ENCODE data around the gene SERINC2. TPM values are rescaled to one million over a fixed set of nuclear protein-coding genes. Genes with fewer than 3 reads are reported as not detected.

SERINC2 gene
- total and polyA plus RNA-seq, 2 of the 8 experiments (the other 6 are each of a cell fraction or from before 2014, with no cell fraction given) = 31.4 to 60.0 TPM

DNA sequence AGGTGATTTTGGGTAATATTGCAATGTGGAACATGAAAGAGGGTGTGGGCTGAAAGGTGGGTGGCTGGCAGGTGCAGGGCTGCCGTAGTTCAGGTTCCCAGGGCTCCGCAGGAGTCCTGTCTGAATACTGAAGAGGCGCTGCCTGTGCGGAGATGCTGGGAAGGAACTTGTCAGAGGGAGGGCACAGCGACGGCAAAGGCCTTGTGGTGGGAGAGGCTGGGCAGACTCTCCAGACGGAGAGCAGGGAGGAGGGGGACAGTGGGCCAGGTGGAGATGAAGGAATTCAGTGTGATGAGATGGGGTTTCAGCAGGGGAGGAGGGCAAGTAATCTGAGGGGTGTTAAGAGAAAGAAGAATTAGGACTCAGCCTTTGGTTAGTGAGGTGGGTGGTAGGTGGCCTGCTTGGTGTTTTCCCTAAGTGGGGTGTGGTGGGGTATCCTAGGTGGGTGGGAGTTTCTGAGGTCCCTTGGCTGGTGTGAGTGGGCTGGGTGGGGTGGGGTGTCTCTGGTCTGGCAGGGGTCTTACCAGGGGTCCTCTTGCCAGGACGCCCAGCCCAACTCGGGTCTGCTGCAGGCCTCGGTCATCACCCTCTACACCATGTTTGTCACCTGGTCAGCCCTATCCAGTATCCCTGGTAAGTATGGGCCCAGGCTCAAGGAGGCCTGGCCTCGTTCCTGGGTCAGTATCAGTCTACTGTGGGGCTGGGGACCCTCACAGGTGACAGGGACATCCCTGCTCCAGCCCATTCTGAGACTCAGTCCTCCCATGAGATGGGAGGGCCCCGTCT, 15.6 kb downstream of the SERINC2 start:
- ChIA-PET CTCF (ENCODE audit: partially characterized antibody) (interaction anchor here (1.2 to 10.0 kb wide), 2 partner anchors 21 to 120 kb away, joined by 3 to 84 read pairs; no protein-coding TSS in a partner anchor), POLR2A (ENCODE audit: partially characterized antibody) (no interaction called here)
- no peak overlapping the region for H3K4me2 ChIP-seq (ENCODE audit: insufficient read depth in 1 of 2, low read depth in 2 of 2, low read length in 2 of 2)
- H3K79me1 ChIP-seq (ENCODE audit: low read depth, low read length) = no peaks in the 10 kb centered on the region
- H3K79me2 ChIP-seq (ENCODE audit: control insufficient read depth in 1 of 2, insufficient read depth in 2 of 2, low read length in 2 of 2) = no peaks in the 10 kb centered on the region
- 93% methylated on average over 11 of the region's 12 CpGs; no CpG with 5 or more reads in 1 of the 2 experiments for WGBS, 2 experiments (ENCODE audit: extremely low coverage in 1 of 2, insufficient coverage in 1 of 2, insufficient read length in 1 of 2, insufficient replicate concordance in 2 of 2, low coverage in 1 of 2, low lambda C conversion rate in 2 of 2, missing lambda C conversion rate in 1 of 2)
- H4K91ac ChIP-seq (replicated peaks; ENCODE audit: insufficient read length, low read length) = no peak overlapping the region
- no peak for FAIRE-seq
- H3K27ac ChIP-seq (ENCODE audit: low read depth, low read length) = no peak overlapping the region
- H4K20me1 ChIP-seq (replicated peaks in 1 of 2; ENCODE audit: control insufficient read depth in 1 of 2, insufficient read depth in 2 of 2, low read length in 2 of 2) = peaks cover 0 to 2% of the 10 kb centered on the region in 2 experiments
- H3K23me2 ChIP-seq (ENCODE audit: low read depth, low read length) = peaks cover 6% of the 10 kb centered on the region; the same call in 1 of the 2 replicates
- no peak overlapping the region for H2AK5ac ChIP-seq (ENCODE audit: low read depth, low read length)
- H2BK20ac ChIP-seq (ENCODE audit: low read length) = no peak overlapping the region
- H3K4me1 ChIP-seq (replicated peaks in 1 of 4; ENCODE audit: control insufficient read depth in 3 of 4, insufficient read depth in 4 of 4, low read length in 3 of 4) = no peaks in the 10 kb centered on the region
- H2BK5ac ChIP-seq (ENCODE audit: low read depth, low read length) = no peak overlapping the region
- H3K9me3 ChIP-seq (ENCODE audit: insufficient read depth in 2 of 2, low read depth in 1 of 2, low read length in 1 of 2) = no peaks in the 10 kb centered on the region
- no peak overlapping the region for H4K8ac ChIP-seq (ENCODE audit: extremely low read depth, insufficient read depth, low read length)
- no peak overlapping the region for H3K18ac ChIP-seq (ENCODE audit: extremely low read depth, low read length)
- no peak overlapping the region for H2BK15ac ChIP-seq (ENCODE audit: low read length)
- H3K14ac ChIP-seq (ENCODE audit: insufficient read length) = no peak overlapping the region
- H3K56ac ChIP-seq (replicated peaks; ENCODE audit: insufficient read length, low read depth, low read length) = no peak overlapping the region
- H2BK12ac ChIP-seq (ENCODE audit: low read depth, low read length) = no peak overlapping the region
- no peak overlapping the region for H4K5ac ChIP-seq (ENCODE audit: insufficient read length, low read depth, low read length)
- H3K27me3 ChIP-seq (replicated peaks in 1 of 4; ENCODE audit: control insufficient read depth in 3 of 4, extremely low read depth in 1 of 4, insufficient read depth in 3 of 4, low read length in 3 of 4) = no peaks in the 10 kb centered on the region
- H3K23ac ChIP-seq (ENCODE audit: insufficient read length) = no peak overlapping the region
- H3K4me3 ChIP-seq (ENCODE audit: extremely low read depth in 1 of 4, insufficient read depth in 2 of 4, low read depth in 3 of 4, low read length in 4 of 4) = no peak overlapping the region
- no peak overlapping the region for H2BK120ac ChIP-seq (replicated peaks; ENCODE audit: low read depth, low read length)
- no peak overlapping the region for H2AFZ ChIP-seq (ENCODE audit: low read length)
- no peak overlapping the region for H3K9ac ChIP-seq (replicated peaks in 1 of 4; ENCODE audit: extremely low read depth in 1 of 4, low read depth in 3 of 4, low read length in 3 of 4)
- peaks cover 0 to 12% (median 4%) of the 10 kb centered on the region in 4 experiments; a peak in 3 of 8 replicates for H3K36me3 ChIP-seq (ENCODE audit: control insufficient read depth in 2 of 4, insufficient read depth in 4 of 4, low read length in 3 of 4)
- no peak overlapping the region for H3K4ac ChIP-seq (replicated peaks; ENCODE audit: insufficient read length, low read depth, low read length)
- DNase-seq (ENCODE audit: low read depth in 1 of 2, low spot score in 2 of 2) = no peak
- no peak for TF ChIP-seq JUND (IDR thresholded peaks at IDR 0.05; ENCODE audit: low read length)
- TF ChIP-seq TCF12 (IDR thresholded peaks at IDR 0.05; ENCODE audit: low read depth, low read length) = no peak
- TF ChIP-seq CREB1 (IDR thresholded peaks at IDR 0.05) = no peak
- TF ChIP-seq CEBPB (IDR thresholded peaks at IDR 0.05; ENCODE audit: low read depth, low read length) = no peak
- TF ChIP-seq KDM1A (IDR thresholded peaks at IDR 0.05; ENCODE audit: borderline replicate concordance, low read length) = no peak
- TF ChIP-seq CTCF (IDR thresholded peaks at IDR 0.05; ENCODE audit: control extremely low read depth in 1 of 3, insufficient read depth in 1 of 3, low read depth in 1 of 3, low read length in 3 of 3) = no peak
- TF ChIP-seq HDAC2 (IDR thresholded peaks at IDR 0.05; ENCODE audit: borderline replicate concordance in 1 of 2, low read depth in 2 of 2, low read length in 2 of 2) = no peak
- no peak for TF ChIP-seq EZH2 (IDR thresholded peaks at IDR 0.05; ENCODE audit: low read depth, low read length, severe bottlenecking)
- TF ChIP-seq SP2 (IDR thresholded peaks at IDR 0.05; ENCODE audit: low read length) = no peak
- TF ChIP-seq RXRA (IDR thresholded peaks at IDR 0.05; ENCODE audit: insufficient read depth, low read depth, low read length) = no peak
